Stimulated activated CD4-positive, alpha-beta T cell treated with anti-CD3 and anti-CD28 coated beads, TNF-alpha, amount 100 ng/mL, for 24 hours (primary cell): Measurements from ENCODE around the gene OPALIN.

ENCODE experiments used
- DNase-seq, 3 experiments: peaks; one replicate each; pipeline ENCODE4 v3.0.0-alpha.2; 2020; ENCODE audit warnings: low read depth in 3 of 3

OPALIN gene, protein sequence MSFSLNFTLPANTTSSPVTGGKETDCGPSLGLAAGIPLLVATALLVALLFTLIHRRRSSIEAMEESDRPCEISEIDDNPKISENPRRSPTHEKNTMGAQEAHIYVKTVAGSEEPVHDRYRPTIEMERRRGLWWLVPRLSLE

DNA sequence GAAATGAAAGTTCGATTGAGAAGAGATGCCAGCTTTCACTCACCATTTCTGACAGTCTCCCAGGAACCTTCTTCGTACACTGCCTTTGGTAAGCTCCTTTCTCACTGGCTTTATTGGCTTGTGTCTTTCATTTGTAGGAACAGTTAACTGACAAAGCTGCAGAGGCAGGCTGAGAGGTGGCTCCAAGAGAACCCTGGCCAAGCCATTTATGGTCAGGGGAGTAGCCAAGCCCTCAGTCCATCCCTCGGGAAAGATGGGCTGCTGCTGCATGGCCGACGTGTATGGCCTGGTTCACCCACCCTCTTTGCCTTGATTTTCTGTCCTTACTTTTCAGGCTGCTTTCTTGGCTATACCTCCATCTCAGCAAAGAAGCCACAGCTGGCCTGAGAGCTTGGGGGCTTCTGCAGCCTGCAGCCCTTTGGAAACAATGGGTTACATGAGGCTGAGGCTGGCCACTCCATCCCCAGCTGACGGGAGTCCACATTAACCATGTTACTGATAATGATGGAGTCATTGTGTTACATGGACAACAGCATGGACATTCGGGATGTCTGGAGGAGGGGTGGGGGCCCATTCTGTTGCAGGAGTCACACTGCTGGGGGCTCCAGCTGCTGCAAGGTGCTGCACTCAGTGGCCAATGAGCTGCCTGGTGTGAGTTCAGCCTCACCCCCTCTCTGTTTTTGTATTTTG, at the start of gene OPALIN:
TSS of gene OPALIN (minus strand) at position 152 of the 690 bp plus-strand sequence. CDS start at position 46, 106 bp downstream.
- DNase-seq: no peak

DNA sequence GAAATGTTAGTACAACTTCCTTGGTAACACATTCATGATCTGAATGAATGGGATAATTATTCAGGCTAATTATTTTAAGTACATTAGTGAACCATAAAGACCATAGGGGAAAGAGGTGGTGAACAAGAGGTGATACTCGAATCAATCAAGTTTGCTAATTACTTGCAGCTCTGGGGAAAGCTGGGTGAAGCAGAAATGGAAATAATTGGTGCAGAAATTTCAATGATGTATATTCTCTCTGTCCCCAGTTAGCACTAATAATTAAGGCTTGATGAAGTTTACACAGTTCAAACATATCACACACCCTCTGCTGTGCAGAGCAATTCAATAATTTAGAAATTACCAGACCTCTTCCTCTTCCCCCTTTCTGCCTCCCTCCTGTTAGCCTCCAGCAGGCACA, 49.4 kb upstream of the OPALIN start:
- no peak for DNase-seq

DNA sequence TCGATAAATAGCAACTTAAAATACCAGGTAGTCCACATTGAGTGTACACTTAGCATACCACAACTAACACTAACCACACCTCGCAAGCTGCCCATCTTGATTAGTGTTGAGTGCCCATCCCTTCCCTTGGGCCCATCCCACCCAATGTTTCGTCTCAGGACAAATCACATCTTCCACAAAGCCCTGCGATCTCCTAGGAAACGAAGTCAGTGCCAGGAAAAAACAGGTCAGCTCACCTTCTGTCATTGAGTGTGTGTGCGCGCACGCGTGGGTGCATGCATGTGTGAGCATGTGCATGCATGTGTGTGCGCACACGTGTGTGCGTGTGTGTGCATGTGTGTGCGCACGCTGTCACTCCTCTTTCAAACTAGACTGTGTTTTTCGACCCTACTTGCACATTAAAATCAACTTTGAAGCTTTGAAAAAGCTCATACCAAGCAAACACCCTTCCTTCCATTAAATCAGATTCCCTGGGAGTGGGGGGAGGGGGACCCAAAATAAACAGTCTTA, 48.8 kb upstream of the OPALIN start:
- no peak for DNase-seq

DNA sequence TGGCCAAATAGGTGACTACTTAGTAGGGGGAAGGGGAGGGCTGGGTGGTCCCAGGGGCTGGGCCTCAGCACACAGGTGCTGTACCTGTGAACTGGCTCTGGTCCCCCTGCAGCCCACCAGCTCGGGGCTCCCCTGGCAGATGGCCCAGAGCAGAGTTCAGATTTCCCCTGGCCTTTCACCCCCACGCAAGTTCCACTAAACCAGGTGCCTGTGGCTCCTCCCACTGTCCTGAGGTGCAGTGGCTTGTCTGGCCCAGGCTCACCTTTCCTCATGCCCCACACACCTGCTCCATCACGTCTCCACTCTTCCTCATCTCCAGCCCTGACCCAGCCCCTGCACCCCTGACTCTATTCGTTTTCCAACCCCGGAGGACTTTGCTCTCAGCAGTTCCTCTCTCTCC, 47.3 kb upstream of the OPALIN start:
- DNase-seq: no peak

DNA sequence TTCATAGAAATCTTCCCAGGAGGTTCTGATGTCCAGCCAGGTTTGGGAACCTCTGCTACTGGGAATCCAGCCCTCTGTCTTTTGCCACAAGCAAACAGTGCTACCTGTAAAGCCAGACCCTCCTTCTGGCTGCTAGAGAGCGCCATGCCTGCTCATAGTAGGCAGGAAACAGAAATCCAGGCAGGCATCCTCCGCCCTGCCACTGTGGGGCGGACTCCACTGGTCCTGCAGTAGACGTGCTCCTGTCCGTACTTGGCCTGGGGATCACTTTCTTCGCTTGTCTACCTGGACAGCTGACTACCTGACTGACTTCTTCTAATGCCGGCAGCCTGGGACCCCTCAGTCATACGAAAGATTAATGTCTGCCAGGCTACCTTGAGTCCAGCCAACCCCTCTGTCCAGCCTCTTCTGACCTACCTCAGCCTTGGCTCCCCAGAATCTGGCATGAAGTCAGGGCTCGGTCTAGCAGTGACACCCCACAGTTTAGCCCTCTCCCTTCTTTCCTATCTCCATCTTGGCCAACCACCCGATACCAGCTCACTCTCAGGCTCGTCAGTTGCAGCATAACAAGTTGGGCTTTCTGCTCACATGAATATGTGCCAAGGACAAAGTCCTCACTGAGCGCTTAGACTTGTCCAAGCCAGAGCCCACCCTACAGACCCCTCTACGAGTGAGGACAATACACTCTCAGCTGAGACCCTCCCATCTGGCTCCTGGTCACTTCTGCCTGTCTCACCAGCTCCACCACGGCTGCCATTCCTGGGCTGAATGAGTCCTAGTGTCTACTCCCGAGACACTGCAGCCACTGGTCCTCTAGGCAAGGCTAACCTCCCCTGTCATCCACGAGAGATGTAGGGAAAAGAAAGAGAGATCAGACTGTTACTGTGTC, 43.9 kb upstream of the OPALIN start:
- no peak for DNase-seq

DNA sequence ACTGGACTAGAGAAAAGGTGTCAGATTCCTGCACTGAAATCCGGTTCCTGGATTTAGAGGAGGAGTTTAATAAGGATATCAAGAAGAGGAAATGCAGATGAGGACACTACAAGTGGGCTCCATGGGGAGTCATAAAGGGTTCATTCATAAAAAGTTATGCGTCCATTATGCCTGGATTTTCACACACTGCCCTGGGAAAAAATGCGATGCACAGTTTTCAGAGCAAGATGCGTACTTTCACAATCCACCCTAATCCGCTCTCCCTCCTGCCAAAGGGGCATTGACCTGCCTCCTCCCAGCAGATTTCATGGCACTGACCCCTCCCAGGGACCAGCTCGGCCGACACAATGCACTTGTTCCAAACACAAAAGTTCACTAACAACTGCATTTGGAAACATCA, 42.2 kb upstream of the OPALIN start:
- no peak for DNase-seq

DNA sequence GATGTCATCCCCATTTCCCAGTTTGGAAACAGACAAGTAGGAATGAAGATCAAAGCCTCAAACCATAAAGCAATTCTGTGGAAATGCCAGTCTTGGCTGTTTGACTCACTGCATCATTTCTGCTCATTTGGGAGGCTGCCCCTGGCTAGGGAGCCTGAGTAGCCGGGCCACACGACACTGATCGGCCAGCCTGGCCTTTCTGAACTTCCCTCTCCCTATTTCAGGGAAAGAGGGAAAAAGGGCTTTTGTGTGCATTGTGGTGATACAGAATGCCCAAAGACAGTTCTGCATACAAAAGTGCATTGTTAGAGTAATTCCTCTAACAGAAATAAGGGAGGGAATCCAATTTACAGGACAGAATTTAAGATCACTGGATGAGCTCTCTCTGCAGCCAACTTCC, 41.7 kb upstream of the OPALIN start:
- DNase-seq: no peak

DNA sequence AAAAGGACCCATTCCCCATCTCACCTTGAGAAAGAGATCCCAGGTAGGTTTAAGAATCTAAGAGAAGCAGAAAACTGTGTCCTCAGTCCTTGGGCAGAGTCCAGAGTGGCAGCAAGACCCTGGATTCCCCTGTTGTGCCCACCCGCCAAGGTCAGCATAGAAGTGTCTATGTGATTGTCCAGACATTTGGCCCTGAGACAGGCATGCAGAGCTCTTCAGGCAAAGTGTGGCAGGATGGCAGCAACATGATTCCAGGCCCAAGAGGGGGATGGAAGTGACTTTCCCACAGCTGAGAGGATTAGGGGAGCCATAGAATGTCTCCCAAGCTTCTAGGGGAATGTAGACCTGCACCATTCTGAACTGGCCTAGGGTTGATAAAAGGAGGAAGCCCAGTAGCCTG, 39.1 kb upstream of the OPALIN start:
- no peak for DNase-seq

DNA sequence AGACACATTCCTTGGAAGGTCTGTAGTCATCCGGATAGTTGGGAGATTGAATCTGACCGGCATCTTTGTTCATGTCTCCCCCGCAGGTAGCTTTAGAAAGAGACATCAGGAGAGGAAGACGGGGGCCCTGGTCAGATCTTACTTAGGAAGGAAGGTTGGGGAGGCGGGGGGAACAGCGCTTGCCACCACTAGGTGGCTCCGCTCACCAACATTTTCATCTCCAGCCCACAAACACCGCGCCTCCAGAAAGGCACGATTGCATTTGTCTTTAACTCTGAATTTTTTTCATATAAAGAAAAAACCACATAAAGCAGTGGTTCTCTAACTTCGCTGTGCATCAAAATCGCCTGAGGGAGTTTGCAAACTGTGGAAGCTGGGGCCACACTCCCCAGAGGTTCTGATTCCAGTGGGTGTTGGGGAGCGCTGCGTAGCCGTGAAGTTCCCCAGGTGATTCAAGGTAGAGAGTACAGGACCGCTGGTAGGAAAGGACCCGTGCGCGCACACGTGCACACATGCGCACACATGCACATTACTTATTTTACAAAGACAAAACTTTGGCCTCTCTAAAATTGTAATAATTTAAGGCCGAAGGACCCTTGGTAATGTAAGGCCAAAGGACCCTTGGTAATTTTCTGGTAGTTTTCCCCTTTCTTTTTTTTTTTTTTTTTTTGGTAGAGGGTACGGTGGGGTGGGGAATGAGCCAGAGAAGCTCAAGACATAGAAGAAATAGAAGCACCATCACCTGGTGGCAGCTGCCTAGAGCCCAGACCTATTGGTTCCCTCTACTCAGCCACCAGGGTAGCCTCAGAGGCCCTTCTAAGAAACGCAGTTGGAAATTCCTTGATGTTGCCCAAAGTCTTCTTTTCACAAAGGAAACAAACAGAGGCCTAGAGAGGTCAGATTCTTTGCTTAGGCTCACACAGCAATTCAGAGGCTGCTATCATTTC, 37.4 kb upstream of the OPALIN start:
- peak; percentile 26 to 42 (median 34) for DNase-seq

DNA sequence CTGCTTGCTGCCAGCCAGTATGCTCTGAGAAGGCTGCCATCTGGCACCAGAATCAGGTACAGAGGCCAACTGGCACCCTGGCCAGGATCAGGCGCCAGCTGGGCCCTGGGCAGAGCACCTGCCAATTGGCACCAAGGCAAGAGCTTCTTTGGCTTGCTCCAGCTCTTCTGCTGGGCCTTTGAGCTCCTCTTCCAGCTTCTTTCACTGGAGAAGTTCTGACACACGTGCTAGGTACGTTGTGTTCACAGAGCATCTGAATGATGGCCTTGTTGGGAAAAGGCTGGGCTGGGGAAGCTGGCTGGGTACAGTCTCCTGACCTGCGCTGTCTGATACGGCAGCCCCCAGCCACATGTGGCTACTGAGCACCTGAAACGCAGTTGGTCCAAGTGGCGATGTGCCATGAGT, 31.7 kb upstream of the OPALIN start:
- no peak for DNase-seq

DNA sequence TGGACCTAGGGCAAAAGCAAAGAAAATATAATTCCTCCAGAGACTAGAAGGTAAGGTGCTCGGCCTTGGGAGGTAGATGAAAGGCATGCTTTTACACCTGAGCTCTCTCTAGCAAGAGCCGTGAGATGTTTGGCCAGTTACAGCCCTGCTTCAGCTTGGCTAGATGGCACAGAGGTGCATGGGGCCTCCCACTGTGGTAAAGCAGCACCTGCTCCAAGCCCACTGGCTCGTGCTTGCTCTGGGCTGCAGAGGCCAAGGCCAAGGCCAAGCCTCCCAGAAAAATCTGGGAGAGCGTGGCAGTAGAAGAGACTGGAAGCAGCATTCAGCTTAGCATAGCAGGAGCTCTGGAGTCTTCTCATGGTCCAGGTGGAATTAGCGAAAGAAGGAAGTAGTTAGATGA, 31.0 kb upstream of the OPALIN start:
- DNase-seq: no peak

DNA sequence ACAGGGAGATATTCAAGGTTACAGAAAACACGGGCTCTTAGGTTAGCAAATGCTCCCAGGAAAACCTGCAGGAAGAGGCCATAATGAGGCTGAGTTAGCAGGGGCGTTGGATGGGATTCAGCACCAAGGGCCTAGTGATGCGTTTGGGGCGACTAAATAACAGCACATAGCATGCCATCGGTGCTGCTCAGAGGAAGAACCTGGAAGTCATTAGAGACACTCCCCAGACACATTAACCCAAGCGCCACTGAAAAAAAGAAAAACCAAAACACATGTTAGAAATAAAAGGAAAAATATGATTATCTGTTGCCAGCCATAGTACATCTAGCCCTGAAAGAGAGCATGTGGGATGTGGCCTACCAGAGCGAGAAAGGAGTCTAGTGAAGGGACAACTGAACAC, 28.8 kb upstream of the OPALIN start:
- DNase-seq: no peak

DNA sequence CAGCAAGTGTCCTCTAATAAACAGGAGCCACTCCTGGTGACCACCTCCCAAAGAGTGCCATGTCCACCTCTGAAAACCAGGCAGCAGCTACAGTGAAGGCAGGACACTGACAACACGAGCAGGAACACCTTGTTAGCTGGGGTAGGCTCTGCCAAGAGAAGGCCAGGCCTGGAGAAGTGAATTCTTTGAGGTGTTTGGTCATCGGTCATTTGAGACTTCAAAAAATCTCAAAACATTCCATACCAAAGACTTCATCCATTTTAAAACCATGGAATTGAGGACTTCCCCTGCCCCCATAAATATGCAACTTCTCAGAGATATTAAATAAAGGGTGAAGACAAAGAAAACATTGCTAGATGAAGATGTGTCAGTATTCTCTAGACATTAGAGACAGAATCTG, 28.4 kb upstream of the OPALIN start:
- no peak for DNase-seq

DNA sequence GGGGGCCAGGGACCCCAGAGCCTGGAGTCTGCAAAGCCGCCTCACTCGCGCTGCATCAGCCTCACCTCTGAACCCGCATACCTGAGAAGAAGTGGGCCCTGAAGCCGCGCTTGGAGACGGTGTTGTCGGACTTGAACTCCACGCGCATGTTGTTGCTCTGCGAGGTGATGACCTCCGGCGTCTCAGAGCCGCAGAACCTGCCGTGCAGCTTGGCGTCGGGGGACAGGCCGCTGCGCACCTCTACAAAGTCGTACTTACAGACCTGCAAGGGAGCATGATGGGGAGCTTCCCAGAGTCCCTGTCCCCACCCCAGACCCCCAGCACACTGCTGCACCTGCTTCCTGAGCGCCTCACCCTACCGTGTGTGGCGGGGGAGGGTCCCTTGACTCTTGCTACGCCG, 25.7 kb upstream of the OPALIN start:
- DNase-seq: no peak

DNA sequence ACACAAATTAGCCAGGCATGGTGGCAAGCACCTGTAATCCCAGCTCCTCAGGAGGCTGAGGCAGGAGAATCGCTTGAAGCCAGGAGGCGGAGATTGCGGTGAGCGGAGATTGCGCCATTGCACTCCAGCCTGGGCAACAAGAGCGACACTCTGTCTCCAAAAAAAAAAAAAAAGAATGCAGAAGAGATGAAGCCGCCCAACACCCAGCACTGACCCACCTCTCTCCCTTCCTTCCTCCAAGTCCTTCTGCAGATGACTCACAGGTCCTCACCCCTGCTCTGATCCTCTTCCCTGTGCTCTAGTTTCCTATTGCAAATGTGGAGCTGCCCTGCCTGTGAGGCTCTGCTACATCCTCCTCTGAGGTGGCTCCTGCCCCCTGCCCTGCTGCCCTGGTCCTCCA, 22.0 kb upstream of the OPALIN start:
- no peak for DNase-seq

DNA sequence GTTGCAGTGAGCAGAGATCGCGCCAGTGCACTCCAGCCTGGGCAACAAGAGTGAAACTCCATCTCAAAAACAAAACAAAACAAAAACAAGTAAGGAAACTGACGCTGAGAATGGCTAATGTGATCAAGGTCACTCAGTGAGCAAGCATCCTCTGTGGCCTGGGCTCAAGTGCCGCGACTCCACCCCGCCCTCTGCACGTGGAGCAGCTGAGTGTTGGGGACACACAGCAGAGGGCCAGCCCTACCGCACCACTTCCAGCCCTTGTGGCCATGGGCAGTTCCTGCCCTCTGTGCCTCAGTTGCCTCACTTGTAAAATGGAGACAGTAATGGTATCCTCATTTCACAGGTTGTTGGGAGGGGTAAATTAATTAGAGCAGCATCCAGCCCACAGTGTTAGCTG, 21.0 kb upstream of the OPALIN start:
- DNase-seq: no peak

DNA sequence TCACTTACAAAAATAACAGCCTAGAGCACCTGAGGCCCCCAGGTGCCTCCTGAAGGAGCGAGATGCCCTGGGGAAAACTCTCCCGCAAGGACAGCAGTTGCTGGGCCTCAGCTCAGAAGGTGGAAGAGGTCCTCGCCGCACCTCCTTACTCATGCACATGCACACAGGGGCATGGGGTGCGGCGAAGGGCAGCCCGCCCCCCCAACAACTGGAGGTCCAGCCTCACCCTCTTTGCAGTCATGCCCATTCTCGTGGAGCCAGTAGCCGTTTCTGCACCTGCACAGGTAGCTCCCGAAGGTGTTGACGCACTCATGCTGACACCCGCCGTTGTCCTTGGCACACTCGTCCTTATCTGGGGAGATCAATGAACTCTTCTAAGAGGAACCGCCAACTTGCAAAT, 19.9 kb upstream of the OPALIN start:
- DNase-seq: no peak

DNA sequence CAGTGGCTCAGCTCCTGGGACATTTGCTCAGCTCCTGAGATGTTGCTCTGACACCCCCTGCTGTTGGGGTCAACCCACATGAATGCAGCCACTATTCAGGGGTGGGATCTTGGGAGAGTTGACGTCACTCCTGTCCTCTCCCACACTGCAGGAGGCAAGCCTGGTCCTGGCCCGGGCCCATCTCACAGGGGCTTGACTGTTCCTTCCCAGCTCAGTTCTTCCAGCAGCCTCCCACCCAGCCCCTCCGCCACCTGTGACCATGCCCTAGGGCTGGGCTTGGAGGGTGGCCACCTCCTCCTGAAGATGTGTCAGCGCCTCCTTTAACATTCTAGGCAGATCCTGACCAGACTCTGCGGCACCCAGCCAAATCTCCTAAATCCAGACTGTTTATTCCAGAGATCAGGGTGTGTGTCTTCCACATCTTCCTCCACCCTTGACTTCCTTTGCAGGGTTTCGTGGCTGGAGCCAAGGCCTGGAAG, 19.1 kb upstream of the OPALIN start:
- DNase-seq: no peak

DNA sequence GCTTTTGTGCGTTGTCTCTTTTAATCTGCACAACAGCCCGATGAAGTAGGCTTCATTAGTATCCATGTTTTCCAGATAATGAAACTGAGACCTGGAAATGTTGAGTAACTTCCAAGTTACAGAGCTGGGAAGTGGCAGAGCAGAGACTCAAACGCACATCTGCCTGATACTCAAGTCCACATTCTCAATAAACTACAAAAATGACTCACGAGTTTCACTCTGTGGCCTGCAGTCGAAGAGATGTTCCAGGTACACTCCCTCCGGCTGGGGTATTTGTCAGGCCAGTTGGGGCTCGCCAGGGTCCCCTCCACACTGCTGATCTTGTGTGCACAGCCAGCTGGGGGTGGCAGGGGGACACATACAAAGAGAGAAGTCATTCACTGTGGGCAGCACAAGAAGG, 17.7 kb upstream of the OPALIN start:
- DNase-seq: no peak

DNA sequence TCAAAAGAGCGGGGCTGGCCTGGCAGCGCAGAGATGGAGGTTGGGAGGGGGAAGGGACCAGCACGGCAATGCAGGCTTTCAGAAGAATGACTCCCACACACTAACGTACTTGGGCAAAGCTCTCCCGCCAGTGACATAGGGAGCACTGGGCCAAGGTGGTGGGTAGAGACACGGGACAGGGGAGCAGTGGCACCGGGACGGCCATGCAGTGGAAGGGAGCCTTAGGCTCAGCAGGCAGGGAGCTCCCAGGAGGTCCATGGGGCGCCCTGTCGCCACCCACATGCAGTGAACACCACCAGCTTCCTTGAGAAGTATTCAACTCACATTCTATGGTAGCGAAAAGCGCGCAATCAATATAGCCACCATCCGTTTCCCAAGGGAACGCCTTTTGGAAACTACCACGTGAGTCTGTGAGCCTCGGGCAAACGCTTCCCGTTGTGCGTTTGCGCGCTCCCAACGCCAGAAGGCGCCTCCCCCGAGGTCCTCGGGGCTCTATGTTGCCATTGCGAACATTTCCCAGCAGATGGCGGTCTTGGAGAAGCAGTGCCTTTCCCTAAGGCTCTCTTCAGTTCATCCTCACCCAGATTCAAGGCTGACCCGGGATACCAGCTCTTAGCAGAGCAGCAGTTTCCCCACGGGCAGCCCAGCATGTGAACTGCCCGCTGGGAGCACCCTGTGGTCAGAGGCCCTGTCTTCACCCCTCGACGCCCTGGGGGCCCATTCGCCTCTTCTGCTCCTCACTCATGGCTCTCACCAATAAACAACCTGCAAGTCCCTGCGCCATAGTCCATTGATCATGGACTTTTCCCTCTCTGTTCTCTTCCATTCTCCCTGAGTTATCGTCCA, 16.4 kb upstream of the OPALIN start:
- DNase-seq: peak; percentile 59 to 77 (median 59)

DNA sequence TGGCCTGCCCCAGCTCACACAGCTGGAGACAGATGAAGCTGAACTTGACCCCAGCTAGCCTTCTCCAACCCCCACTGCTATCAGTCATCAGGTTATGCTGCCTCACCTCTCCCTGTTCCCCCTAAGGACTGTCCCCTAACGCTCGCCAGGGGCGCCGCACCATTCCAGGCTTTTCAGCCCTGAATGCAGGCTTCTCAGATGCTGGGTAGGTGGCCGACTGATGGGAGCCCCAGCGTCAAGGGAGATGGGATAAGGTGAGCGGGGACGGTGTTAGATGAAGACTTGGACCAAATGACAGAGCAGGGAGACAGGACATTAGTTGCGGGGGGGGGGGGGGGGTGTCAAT, 15.8 kb upstream of the OPALIN start:
- DNase-seq: no peak
